OCI-LY1 (cell line): Measurements from ENCODE around the gene FAM228B.

Experiments used
- H2AFZ ChIP-seq: fragments of 200-600 bp; sonication (generic), shearing (Covaris generic); 2 replicates; pipeline ENCODE4 v1.6.0; 2014; ENCODE audit warnings: antibody characterized with exemption, mild to moderate bottlenecking, low read length
- H3F3A ChIP-seq: fragments of 200-600 bp; sonication (generic), shearing (Covaris generic); 2 replicates; pipeline ENCODE4 v1.6.0; 2014; ENCODE audit warnings: mild to moderate bottlenecking, antibody characterized with exemption, low read length, moderate library complexity; ENCODE audit not compliant: insufficient read depth
- H3K27ac ChIP-seq: fragments of 200-600 bp; sonication (generic); 2 replicates; pipeline ENCODE4 v1.5.1; 2014; ENCODE audit warnings: low read length, mixed run types, mild to moderate bottlenecking, low read depth; ENCODE audit not compliant: poor library complexity, severe bottlenecking
- H3K27me3 ChIP-seq: fragments of 200-600 bp; sonication (generic); 2 replicates; pipeline ENCODE4 v1.6.0; 2014; ENCODE audit warnings: antibody characterized with exemption, mild to moderate bottlenecking, low read length, moderate library complexity; ENCODE audit not compliant: insufficient read depth
- H3K36me3 ChIP-seq: fragments of 200-600 bp; sonication (generic); 2 replicates; pipeline ENCODE4 v1.6.1; 2014; ENCODE audit warnings: mild to moderate bottlenecking, antibody characterized with exemption, low read length, moderate library complexity, mixed read lengths; ENCODE audit not compliant: insufficient read depth
- H3K4me1 ChIP-seq: fragments of 200-600 bp; sonication (generic); 2 replicates; pipeline ENCODE4 v1.5.1; 2014; ENCODE audit warnings: mild to moderate bottlenecking, low read length, moderate library complexity; ENCODE audit not compliant: insufficient read depth, severe bottlenecking
- H3K4me2 ChIP-seq: fragments of 200-600 bp; sonication (generic), shearing (Covaris generic); 2 replicates; pipeline ENCODE4 v1.6.1; 2014; ENCODE audit warnings: low read length
- H3K4me3 ChIP-seq: fragments of 200-600 bp; sonication (generic); 2 replicates; pipeline ENCODE4 v1.5.1; 2014; ENCODE audit warnings: low read length, low read depth, mild to moderate bottlenecking, mixed read lengths; ENCODE audit not compliant: poor library complexity, severe bottlenecking
- H3K79me2 ChIP-seq: fragments of 200-600 bp; shearing (Covaris generic); 2 replicates; pipeline ENCODE4 v1.6.1; 2016; ENCODE audit warnings: mixed run types, low read length, mixed read lengths; ENCODE audit not compliant: insufficient read depth
- H3K9ac ChIP-seq: fragments of 200-600 bp; sonication (generic), shearing (Covaris generic); 2 replicates; pipeline ENCODE4 v1.6.1; 2014; ENCODE audit warnings: mild to moderate bottlenecking, low read length, mixed read lengths
- H3K9me2 ChIP-seq: fragments of 200-600 bp; sonication (generic), shearing (Covaris generic); 2 replicates; pipeline ENCODE4 v1.6.1; 2014; ENCODE audit warnings: low read depth, mild to moderate bottlenecking, low read length, mixed read lengths
- H3K9me3 ChIP-seq: fragments of 200-600 bp; shearing (Covaris generic); 2 replicates; pipeline ENCODE4 v1.6.1; 2014; ENCODE audit warnings: low read length, mixed read lengths
- H4K20me1 ChIP-seq: fragments of 200-600 bp; sonication (generic), shearing (Covaris generic); 2 replicates; pipeline ENCODE4 v1.6.0; 2016; ENCODE audit warnings: mild to moderate bottlenecking, low read length; ENCODE audit not compliant: insufficient read depth
- CTCF ChIP-seq: fragments of 200-600 bp; sonication (generic), shearing (Covaris generic); IDR thresholded peaks from 2 replicates; pipeline ENCODE4 v1.5.1; 2017; ENCODE audit warnings: mild to moderate bottlenecking, antibody characterized with exemption, low read length, moderate library complexity, mixed read lengths
- EZH2 ChIP-seq: fragments of 200-600 bp; sonication (generic), shearing (Covaris generic); IDR thresholded peaks from 2 replicates; pipeline ENCODE4 v1.8.0; 2017; ENCODE audit warnings: borderline replicate concordance, mixed run types, mild to moderate bottlenecking, antibody characterized with exemption, low read length, moderate library complexity, mixed read lengths

The FAM228B gene

GRCh38 chr2:24176326-24176725 is 53.1 kb downstream of the FAM228B start:
- Histone ChIP-seq H3K36me3 (no peaks in the 10 kb centered on the region), H3K27me3 (no peaks in the 10 kb centered on the region), H3K9ac (no peak overlapping the region), H3K4me3 (no peak overlapping the region), H3K9me2 (no peaks in the 10 kb centered on the region), H3K4me2 (no peak overlapping the region), H3K79me2 (no peaks in the 10 kb centered on the region), H3K4me1 (no peaks in the 10 kb centered on the region), H3K9me3 (no peaks in the 10 kb centered on the region), H3F3A (no peaks in the 10 kb centered on the region), H4K20me1 (no peaks in the 10 kb centered on the region), H2AFZ (no peak overlapping the region), H3K27ac (no peak overlapping the region)
- TF ChIP-seq CTCF (no peak), EZH2 (no peak)

DNA sequence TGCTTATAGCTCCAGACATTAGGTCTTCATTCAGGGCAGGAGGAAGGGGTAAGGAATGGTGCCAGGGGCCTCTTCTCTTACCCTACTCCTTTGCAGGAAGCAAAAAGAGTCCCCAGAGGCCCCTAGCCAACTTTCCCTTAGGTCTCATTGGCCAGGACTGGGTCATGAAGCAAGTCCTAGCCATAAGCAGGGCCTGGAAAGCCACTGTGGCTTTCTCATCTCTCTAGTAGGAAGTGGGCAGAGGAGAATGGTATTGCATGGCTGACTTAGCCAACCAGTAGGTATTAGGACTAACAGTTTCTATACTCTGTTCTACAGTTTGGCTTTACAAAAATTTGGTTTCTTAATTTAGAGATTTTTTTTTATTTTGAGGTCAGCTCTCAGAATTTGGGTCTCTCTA is 56.4 kb downstream of the FAM228B start:
- Histone ChIP-seq H3K9me3 (no peaks in the 10 kb centered on the region), H3K79me2 (no peaks in the 10 kb centered on the region), H3K27ac (no peak overlapping the region), H3F3A (no peaks in the 10 kb centered on the region), H3K4me1 (no peaks in the 10 kb centered on the region), H3K4me3 (no peak overlapping the region), H3K9ac (no peak overlapping the region), H3K27me3 (no peaks in the 10 kb centered on the region), H4K20me1 (no peaks in the 10 kb centered on the region), H3K9me2 (no peaks in the 10 kb centered on the region), H2AFZ (no peak overlapping the region), H3K4me2 (no peak overlapping the region), H3K36me3 (no peaks in the 10 kb centered on the region)
- TF ChIP-seq CTCF, result no peak
- TF ChIP-seq EZH2, result no peak

DNA sequence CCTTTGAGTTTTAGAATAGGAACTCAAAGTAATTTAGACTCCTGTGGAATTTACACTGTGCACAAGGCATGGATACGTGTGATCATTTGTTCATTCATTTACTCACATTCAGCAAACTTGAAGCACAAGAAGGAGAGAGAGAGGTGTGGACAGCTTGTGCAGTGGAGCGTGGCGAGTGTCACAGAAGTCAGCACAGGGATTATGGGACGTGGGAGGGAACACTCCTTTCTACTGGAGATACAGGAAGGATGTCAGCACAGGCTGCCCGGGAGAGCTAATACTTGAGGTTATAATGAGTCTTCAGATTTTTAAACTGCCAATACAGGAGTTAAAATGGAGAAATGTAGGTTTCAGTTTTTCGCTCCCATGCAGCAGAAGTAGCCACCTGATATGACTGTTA is 58.6 kb downstream of the FAM228B start:
- Histone ChIP-seq H3K9me3 (no peaks in the 10 kb centered on the region), H3K27me3 (no peaks in the 10 kb centered on the region), H3K9ac (no peak overlapping the region), H3K9me2 (no peaks in the 10 kb centered on the region), H3K79me2 (no peaks in the 10 kb centered on the region), H2AFZ (no peak overlapping the region), H3K4me3 (no peak overlapping the region), H3K4me2 (no peak overlapping the region), H3K27ac (no peak overlapping the region), H3K36me3 (no peaks in the 10 kb centered on the region), H4K20me1 (no peaks in the 10 kb centered on the region), H3K4me1 (no peaks in the 10 kb centered on the region), H3F3A (no peaks in the 10 kb centered on the region)
- no peak for TF ChIP-seq CTCF
- no peak for TF ChIP-seq EZH2
